Left ventricle myocardium superior (tissue), 1 donor: Measurements from ENCODE around the gene HPRT1. TPM values are rescaled to one million over a fixed set of nuclear protein-coding genes. Genes with fewer than 3 reads are reported as not detected.
A peak's percentile ranks its signal among the peaks of the same experiment; 100 is the strongest.
"Not testable (repeated sequence)": the region's sequence is repeated elsewhere in the genome, so short reads cannot be mapped to it uniquely, and the experiment has no call there.

ENCODE experiments used
- ATAC-seq: fragments of 200-7000 bp; cut with Tn5 transposase; one replicate; pipeline ENCODE4 v1.9.1; 2020; ENCODE audit warnings: mild to moderate bottlenecking, moderate library complexity
- DNase-seq: peaks from one replicate; pipeline ENCODE4 v3.0.0-alpha.2; 2020
- intact Hi-C: fragments of 100-400 bp; cut with micrococcal nuclease; formaldehyde crosslinking; loops from one replicate; pipeline ENCODE4 v1.11.0; 2022
- long read RNA-seq: library from polyadenylated mRNA; unstranded; transcript quantifications from one replicate; pipeline ENCODE4 v2.0.0, GENCODE V29; 2021
- total RNA-seq: library from RNA; stranded (reverse); fragmentation: NEBNext Ultra II Directional; extraction: Animal tissue kit (Norgen Biotek cat#: 25700); gene quantifications from one replicate; pipeline ENCODE4 v1.2.1, GENCODE V29; 2021
- donor health status: DM: no; HTN: yes; CAD: no; lungs with severe emphysema.

HPRT1 gene, protein sequence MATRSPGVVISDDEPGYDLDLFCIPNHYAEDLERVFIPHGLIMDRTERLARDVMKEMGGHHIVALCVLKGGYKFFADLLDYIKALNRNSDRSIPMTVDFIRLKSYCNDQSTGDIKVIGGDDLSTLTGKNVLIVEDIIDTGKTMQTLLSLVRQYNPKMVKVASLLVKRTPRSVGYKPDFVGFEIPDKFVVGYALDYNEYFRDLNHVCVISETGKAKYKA
- total RNA-seq: 23.9 TPM
- long read RNA-seq, partial matches to known transcripts: 0 of 1 reads
- long read RNA-seq, other reads (novel, unspliced or antisense): 0 of 1 reads

DNA sequence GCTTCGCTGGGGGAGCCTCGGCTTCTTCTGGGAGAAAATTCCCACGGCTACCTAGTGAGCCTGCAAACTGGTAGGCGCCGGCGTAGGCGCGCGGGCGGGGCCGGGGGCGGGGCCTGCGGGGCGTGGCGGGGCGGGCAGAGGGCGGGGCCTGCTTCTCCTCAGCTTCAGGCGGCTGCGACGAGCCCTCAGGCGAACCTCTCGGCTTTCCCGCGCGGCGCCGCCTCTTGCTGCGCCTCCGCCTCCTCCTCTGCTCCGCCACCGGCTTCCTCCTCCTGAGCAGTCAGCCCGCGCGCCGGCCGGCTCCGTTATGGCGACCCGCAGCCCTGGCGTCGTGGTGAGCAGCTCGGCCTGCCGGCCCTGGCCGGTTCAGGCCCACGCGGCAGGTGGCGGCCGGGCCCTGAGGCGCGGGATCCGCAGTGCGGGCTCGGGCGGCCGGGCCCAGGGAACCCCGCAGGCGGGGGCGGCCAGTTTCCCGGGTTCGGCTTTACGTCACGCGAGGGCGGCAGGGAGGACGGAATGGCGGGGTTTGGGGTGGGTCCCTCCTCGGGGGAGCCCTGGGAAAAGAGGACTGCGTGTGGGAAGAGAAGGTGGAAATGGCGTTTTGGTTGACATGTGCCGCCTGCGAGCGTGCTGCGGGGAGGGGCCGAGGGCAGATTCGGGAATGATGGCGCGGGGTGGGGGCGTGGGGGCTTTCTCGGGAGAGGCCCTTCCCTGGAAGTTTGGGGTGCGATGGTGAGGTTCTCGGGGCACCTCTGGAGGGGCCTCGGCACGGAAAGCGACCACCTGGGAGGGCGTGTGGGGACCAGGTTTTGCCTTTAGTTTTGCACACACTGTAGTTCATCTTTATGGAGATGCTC lies at the start of gene HPRT1:
TSS of gene HPRT1 (plus strand) at position 161 of the 857 bp plus-strand sequence. CDS start at position 308, 147 bp downstream.
- DNase-seq (peak; percentile 91), ATAC-seq (peak; percentile 100)
- intact Hi-C loops: no loop called here

DNA sequence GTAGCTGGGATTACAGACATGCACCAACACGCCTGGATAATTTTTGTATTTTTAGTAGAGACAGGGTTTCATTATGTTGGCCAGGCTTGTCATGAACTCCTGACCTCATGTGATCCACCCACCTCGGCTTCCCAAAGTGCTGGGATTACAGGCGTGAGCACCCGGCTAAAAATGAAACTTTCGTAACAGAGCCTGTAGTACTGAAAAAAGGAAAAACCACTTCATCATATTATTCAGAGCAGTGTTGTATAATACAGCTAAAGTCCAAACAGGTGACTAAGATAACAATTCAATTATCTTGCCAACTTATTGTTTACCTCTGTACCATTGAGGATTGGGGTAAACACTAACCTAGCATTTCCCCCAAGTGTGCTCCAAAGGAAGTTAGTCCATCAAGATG lies 43.9 kb upstream of the HPRT1 start:
- intact Hi-C loops: no loop called here
- ATAC-seq: no peak

DNA sequence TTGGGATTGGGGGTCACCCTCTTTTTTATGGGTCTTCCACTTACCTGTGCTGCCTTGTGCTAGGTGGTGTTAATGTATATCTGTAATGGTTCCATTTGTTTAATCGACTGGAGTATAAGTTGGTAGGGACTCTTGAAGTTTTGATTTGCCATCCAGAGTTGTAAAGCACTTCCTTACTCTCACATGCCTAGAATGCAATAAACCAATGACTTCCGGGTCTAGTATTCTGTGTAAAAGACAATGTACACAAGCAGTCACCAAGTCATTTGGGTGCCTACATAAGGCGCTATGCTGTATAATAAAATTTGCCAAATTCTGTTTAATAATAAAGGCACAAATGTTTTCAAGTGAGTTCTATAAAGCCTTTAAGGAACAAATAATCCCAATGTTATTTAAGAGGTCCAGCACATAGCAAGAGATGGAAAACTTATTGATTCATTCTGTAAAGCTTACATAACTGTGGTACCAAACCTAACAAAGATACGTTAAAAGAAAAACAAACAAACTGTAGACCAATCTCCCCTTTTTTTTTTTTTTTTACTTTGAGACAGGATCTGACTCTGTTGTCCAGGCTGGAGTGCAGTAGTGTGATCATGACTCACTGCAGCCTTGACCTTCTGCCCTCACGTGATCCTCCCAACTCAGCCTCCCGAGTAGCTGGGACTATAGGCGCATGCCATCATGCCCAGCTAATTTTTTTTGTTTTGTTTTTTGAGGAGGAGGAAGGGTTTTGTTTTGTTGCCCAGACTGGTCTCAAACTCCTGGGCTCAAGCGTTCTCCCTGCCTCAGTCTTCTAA lies 41.5 kb upstream of the HPRT1 start:
- intact Hi-C loops: no loop called here
- no peak for ATAC-seq
- DNase-seq: no peak

More for the DNA sequence above, 43.9 kb upstream of the HPRT1 start:
- no peak for DNase-seq

DNA sequence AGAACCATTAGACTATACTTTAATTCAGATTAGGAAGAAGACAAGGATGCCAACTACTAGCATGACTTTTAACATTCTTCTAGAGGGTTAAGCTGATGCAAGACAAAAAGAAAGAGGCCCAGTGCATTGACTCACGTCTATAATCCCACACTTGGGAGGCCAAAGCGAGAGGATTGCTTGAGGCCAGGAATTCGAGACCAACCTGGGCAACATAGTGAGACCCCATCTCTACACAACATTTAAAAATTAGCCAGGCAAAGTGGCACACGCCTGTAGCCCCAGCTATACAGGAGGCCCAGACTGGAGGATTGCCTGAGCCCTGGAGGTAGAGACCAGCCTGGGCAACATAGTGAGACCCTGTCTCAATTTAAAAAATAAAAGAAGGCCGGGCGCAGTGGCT lies 40.2 kb upstream of the HPRT1 start:
- ATAC-seq (no peak), DNase-seq (no peak)
- intact Hi-C loops: no loop called here

DNA sequence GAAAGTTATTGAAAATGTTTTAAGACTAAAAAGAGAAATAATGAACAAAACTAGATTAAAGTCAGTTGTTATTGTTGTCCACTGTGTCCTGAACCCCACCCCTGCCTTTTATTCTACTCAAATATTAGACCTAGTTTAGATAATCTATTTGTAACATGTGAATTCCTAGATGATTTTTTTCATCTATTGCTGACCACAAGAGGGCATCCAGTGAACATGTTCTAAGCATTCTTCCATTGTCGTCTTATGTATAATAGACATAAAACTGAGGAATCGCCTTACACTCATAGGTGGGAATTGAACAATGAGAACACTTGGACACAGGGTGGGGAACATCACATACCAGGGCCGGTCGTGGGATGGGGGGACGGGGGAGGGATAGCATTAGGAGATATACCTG lies 36.4 kb upstream of the HPRT1 start:
- no peak for ATAC-seq
- no peak for DNase-seq
- intact Hi-C loops: no loop called here

DNA sequence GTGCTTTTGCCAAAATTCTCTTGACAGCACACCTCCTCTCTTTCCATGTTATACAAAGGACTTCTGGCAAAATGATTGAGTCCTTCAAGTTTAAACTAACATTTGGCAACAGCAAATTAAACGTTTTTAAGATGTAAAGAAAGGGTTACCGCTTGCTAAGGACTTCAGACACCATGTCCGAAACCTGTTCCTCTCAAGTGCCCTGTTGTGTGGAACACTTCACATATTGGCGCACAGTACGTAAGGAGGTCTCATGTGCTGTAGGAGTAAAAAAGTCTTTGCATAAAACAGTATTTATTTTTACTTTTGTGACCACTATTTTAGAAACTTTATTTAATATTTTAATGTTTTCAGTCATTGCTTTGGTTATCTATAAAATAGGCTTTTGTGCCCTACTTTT lies 33.7 kb upstream of the HPRT1 start:
- ATAC-seq (no peak), DNase-seq (no peak)
- intact Hi-C loops: no loop called here

DNA sequence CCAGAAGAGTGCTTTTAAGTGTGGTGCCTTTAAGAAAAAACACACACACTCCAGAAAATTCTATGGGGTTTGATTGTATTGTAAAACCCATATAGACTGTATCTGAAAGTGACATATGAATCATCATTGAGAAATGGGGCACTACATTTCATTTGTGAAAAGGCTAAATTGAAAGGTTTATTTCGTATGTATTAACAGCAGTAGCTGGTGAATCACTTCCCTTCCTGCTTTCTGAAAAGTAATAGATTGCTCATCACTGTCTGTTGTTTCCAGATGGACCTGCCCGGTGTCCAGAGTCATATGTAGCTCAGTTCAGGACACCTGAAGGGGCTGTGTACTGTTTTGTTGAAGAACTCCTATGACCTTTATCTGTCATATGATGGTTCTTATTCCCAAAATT lies 28.1 kb upstream of the HPRT1 start:
- no peak for ATAC-seq
- no peak for DNase-seq
- intact Hi-C loops: no loop called here

DNA sequence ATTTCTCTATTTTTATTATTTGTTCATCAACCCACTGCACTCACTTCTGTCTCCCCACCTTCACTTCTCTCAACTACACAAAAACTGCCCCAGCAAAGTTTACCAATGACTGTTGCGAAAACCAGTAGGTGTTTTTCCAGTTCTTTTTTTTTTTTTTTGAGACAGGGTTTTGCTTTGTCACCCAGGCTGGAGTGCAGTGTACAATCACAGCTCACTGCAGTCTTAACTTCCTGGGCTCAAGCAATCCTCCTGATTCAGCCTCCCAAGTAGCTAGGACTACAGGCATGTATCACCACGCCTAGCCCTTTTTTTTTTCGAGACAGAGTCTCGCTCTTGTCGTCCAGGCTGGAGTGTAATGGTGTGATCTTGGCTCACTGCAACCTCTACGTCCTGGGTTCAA lies 24.1 kb upstream of the HPRT1 start:
- ATAC-seq (no peak), DNase-seq (no peak)
- intact Hi-C loops: no loop called here

DNA sequence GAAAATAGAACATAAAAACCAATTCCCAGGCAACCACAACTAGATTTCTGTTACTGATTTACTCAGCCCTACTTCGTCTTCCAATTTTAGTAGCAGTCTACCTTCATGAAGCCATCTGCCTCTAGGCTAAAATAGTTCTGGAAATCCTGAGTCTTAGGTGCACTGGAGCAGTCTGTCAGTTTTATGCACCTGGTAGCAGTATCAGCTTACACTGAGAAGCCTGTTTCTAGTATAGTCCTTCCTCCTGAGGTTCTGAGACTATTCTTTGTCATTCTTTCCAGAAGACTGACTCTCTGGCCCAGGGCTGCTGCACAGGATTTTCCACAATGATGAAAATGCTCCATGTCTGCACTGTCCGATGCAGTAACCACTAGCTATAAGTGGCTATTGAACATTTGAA lies 16.9 kb upstream of the HPRT1 start:
- no peak for ATAC-seq
- intact Hi-C loops: no loop called here

DNA sequence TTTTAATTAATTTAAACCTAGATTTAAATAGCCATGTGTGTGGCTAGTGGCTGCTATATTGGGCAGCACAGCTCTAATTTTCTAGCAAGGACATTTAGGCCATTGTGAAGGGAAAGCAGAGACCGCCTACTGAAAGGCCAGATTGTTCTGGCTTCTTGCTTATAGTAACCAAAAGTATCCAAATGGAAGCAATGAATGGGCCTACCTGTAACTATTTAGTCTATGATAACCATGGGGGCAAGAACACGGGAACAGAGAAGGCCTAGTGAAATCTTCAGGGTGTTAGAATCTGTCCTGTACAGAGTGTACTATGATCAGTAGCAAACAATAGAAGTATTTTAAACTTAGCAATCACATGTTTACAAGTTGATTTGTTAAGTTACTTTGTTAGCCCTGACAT lies 16.5 kb upstream of the HPRT1 start:
- ATAC-seq (no peak), DNase-seq (no peak)
- intact Hi-C loops: no loop called here

More for the DNA sequence above, 16.9 kb upstream of the HPRT1 start:
- DNase-seq: no peak

DNA sequence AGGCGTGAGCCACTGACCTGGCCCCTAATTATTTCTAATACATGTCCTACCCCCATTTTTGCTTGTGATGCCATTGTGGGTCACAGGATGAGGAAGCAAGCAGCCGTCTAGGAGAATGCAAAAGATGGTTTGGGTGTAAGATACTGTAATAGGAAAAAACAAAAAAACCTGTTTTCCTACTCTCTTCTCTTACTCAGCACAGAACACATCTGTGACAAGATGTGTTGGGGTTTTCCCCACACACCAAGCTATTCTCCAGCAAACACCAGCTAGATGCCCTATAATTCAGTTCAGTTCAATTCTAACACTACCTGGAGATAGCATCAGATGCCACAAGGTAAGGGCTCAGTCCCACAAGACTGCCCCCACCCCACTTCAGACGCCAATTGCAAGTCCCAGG lies 15.3 kb upstream of the HPRT1 start:
- DNase-seq (no peak), ATAC-seq (no peak)
- intact Hi-C loops: no loop called here

DNA sequence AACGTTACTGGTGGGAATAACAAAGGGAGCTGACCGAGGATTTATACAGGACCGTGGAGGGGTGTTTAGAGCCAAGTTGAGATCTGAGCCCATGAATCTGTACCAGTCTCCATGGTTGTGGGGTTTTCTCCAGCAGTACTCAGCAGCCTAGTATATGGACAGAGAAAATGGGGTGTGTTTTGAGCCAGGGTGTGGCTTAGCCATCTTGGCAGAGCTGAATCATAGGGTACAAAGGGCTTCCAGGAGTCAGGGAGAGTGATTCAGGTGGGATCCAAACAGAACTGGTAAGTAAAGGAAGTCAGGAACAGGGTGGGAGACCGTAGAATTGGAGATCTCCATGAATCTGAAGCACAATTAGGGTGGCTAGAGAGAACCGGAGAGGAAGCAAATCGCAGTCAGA lies 7.4 kb upstream of the HPRT1 start:
- ATAC-seq: no peak
- no peak for DNase-seq
- intact Hi-C loops: no loop called here

DNA sequence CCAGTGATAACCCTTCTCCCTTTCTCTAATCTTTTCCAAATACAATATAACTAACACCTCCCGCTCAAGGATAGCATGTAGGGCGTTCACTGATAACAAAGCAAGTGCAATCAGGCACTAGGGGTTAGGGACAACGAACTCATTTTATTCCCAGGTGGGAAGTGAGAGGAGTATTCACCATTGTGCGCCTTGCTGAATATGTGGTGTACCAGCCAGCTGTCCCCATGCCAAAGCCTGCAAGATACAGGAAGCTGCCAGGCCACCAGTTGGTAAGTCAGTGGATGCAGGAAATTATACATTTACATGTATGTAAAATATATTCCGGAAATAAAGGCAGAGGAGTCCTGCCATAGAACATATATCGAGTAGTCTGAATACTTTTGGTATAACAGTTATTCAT lies 6.3 kb upstream of the HPRT1 start:
- ATAC-seq: no peak
- intact Hi-C loops: no loop called here
- DNase-seq: peak; percentile 26

DNA sequence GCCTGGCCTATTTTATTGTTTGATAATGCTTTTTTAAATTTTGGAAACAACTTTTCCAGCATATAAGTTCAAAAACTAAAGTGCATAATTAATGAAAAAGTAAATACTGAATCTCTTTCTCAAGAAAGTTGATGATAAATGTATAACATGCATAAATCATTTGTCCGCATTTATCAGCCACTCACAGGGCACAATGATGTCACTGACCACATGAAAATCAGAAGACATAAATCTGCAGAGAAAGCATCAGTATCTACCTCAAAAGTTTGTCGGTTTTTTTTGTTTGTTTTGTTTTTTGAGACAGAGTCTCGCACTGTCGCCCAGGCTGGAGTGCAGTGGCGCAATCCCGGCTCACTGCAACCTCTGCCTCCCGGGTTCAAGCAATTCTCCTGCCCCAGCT lies 5.5 kb upstream of the HPRT1 start:
- DNase-seq (no peak), ATAC-seq (no peak)
- intact Hi-C loops: no loop called here

DNA sequence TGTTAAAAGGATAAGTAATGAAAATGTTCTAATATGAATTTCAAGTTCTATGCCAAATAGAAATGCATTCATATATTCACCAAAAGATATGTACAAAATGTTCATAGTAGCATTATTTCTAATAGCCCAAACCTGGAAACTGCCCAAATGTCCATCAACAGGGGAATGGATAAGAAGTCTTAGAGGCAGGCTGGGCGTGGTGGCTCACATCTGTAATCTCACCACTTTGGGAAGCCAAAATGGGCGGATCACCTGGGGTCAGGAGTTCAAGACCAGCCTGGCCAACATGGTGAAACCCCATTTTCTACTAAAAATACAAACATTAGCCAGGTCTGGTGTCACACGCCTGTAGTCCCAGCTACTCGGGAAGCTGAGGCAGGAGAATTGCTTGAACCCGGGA lies 2.3 kb upstream of the HPRT1 start:
- intact Hi-C loops: no loop called here
- DNase-seq (no peak), ATAC-seq (no peak)

DNA sequence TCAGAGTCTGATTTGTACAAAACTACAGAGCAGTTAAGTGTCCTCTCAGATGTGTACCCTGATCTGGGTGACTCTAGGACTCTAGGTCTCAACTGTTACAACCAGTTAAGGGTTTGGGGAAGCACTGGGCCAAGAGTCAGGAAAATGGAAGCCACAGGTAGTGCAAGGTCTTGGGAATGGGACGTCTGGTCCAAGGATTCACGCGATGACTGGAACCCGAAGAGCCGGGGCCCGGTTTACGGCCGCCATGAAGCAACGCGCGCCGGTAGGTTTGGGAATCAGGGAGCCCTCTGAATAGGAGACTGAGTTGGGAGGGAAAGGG lies 321 bp upstream of the HPRT1 start:
- DNase-seq (no peak), ATAC-seq (peak; percentile 34)
- intact Hi-C loops: no loop called here

DNA sequence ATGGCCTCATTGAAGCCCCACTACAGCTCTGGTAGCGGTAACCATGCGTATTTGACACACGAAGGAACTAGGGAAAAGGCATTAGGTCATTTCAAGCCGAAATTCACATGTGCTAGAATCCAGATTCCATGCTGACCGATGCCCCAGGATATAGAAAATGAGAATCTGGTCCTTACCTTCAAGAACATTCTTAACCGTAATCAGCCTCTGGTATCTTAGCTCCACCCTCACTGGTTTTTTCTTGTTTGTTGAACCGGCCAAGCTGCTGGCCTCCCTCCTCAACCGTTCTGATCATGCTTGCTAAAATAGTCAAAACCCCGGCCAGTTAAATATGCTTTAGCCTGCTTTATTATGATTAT lies 876 bp downstream of the HPRT1 start:
- DNase-seq (no peak), ATAC-seq (no peak)
- intact Hi-C loops: no loop called here

DNA sequence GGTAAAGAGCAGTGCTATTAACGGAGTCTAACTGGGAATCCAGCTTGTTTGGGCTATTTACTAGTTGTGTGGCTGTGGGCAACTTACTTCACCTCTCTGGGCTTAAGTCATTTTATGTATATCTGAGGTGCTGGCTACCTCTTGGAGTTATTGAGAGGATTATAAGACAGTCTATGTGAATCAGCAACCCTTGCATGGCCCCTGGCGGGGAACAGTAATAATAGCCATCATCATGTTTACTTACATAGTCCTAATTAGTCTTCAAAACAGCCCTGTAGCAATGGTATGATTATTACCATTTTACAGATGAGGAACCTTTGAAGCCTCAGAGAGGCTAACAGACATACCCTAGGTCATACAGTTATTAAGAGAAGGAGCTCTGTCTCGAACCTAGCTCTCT lies 1.5 kb downstream of the HPRT1 start:
- ATAC-seq (no peak), DNase-seq (no peak)
- intact Hi-C loops: no loop called here

DNA sequence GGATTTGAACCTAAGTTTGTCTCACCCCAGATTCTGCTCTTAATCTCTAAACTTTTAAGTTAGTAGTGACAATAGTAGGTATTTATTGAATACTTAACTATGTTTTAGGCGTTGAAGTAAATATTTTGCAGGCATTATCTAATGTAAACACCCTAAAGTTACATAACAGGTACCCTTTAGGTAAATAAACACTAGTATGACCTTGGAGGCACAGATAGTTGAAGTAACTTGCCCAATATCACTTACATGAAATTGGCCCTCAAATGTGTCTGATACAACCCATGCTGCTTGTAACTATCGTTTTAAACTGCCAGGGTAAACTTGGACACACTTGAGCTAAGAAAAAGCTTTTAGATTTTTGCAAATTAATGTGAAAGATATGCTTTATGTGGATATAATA lies 3.0 kb downstream of the HPRT1 start:
- ATAC-seq (no peak), DNase-seq (no peak)
- intact Hi-C loops: no loop called here

DNA sequence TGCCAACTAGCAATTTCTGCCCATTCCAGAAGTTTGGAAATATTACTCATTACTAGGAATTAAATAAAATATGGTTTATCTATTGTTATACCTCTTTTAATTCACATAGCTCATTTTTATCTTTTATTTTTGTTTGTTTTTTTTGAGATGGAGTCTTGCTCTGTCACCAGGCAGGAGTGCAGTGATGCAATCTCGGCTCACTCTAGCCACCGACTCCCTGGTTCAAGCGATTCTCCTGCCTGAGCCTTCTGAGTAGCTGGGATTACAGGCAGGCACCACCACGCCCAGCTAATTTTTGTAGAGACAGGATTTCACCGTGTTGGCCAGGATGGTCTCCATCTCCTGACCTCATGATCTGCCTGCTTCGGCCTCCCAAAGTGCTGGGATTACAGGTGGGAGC lies 4.5 kb downstream of the HPRT1 start:
- ATAC-seq, DNase-seq, intact Hi-C loops: not testable (repeated sequence)
